MG63 (cell line): ENCODE measurements around the gene GTF2IRD1. TPM values are rescaled to one million over a fixed set of nuclear protein-coding genes. Genes with fewer than 3 reads are reported as not detected.
"Not testable (repeated sequence)": the region's sequence is repeated elsewhere in the genome, so short reads cannot be mapped to it uniquely, and the experiment has no call there.

Experiments used
- DNase-seq: peaks from one replicate; pipeline ENCODE4 v3.0.0-alpha.2; 2020
- H3K27me3 ChIP-seq: fragments of 250-450 bp; sonication (Bioruptor Pico); 2 replicates; pipeline ENCODE4 v1.5.1; 2020; ENCODE audit warnings: mild to moderate bottlenecking, moderate library complexity
- H3K36me3 ChIP-seq: fragments of 250-450 bp; sonication (Bioruptor Pico); 2 replicates; pipeline ENCODE4 v1.5.1; 2020; ENCODE audit warnings: mild to moderate bottlenecking, moderate library complexity
- H3K4me3 ChIP-seq: fragments of 250-450 bp; sonication (Bioruptor Pico); 2 replicates; pipeline ENCODE4 v1.5.1; 2020; ENCODE audit warnings: mild to moderate bottlenecking, moderate library complexity
- H3K9me3 ChIP-seq: fragments of 250-450 bp; sonication (Bioruptor Pico); 2 replicates; pipeline ENCODE4 v1.5.1; 2020; ENCODE audit warnings: mild to moderate bottlenecking, moderate library complexity
- total RNA-seq: library from RNA; depleted of rRNA; stranded (reverse); fragments of >200 nt; shearing (Covaris generic); gene quantifications from 2 replicates; pipeline ENCODE4 v1.2.3, GENCODE V29; 2014; ENCODE audit warnings: low replicate concordance

The GTF2IRD1 gene
- total RNA-seq, 1 experiment from 2014 or later = 9.9 TPM

DNA sequence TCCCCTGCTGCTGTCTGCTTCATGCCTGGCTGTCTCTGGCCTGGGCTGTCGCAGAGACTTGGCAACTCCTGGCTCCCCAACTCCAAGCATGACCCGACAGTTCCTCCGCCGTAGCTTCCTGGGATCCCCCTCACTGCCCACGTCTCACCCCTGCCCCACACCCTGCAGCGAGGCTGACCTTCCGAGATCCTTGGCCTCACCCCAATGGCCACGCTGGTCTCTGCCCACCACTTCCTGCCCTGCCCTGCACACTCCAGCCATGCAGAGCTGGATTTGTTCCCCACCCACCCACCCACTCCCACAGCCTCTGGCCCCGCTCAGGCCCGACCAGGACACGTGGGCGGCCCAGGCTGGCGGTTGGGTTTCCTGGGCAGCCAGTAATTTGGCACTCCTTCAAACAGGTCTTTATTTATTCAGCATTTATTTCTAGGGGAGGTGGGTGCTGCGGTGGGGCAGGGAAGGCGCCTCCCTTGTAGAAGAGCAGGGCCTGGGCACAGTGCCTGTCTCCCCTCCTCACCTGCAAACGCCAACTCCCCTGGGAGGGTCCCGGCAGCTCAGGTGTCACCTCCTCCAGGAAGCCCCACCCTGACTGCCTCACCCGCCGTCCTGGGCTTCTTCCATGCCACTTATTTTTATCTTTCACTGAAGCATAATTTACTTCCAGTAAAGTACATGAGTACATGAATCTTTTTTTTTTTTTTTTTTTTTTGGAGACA is 25.5 kb downstream of the GTF2IRD1 start:
- Histone ChIP-seq H3K9me3 (no peaks in the 10 kb centered on the region), H3K36me3 (no peaks in the 10 kb centered on the region; the same call in 1 of the 2 replicates), H3K27me3 (no peaks in the 10 kb centered on the region), H3K4me3 (no peak overlapping the region)
- DNase-seq = peak; percentile 91

DNA sequence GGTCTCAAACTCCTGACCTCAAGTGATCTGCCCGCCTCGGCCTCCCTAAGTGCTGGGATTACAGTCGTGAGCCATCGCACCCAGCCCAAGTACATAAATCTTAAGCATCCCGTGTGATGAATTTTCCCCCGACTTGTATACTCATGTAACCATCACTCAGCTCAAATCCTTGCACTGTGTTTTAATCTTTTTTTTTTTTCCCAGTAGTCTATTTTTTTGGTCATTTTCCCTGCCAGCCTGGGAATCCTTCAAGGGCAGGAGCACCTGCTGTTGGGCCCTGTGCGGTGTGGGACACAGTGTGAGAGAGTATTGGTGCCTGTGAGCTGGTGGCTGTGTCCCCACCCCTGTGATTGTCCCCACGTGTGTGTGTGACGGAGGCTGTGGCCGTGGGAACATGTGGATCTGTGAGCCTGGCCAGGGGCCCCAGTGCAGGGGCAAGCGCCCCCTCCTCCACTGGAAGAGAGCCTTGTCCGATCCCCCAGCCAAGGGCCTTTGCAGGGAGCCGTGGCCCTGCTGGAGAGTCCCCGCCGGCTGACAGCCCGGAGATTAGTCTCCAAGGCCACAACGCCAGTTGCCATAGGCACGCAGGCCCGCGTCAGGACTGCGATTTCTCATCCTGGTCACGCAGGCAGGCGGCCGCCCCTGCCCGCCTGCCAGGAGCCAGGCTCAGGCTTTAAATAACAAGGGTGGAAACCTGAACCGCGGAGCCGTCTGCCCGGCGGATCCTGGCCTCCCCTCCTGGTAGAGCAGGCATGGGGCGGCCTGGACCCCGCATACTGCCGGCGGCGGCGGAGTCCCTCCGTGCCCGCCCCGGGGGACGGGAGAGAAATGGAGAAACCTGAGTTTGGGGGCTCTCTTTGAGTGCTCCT is 26.5 kb downstream of the GTF2IRD1 start:
- Histone ChIP-seq H3K4me3 (peak overlapping the region; percentile 45), H3K27me3 (no peaks in the 10 kb centered on the region), H3K9me3 (no peaks in the 10 kb centered on the region), H3K36me3 (peaks cover 6% of the 10 kb centered on the region; the same call in 1 of the 2 replicates)
- peak; percentile 90 for DNase-seq

DNA sequence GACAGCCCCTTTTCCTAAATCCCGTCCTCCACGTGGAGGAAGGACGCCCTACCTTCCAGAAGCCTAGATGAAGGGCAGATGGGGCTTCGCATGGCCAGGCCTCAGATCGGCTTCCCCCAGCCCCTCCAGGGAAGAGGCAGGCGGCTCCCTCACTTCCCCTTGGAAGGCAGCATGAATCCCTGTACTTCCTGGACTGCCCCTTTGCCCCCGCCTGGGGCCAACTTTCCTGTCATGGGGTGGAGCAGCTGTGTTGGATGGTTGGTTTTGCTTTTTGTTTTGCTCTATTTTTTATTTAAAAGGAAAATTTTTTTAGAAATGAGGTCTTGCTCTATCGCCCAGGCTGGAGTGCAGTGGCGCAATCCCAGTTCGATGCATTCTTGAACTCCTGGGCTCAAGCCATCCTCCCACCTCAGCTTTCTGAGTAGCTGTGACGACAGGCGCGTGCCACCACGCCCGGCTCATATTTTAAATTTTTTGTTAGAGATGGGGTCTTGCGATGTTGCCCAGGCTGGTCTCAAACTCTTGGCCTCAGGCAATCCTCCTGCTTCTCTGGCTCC is 27.2 kb downstream of the GTF2IRD1 start:
- no peaks in the 10 kb centered on the region for H3K27me3 ChIP-seq
- H3K9me3 ChIP-seq = no peaks in the 10 kb centered on the region
- peak overlapping the region; percentile 45 for H3K4me3 ChIP-seq
- peaks cover 6% of the 10 kb centered on the region; the same call in 1 of the 2 replicates for H3K36me3 ChIP-seq
- DNase-seq = peak; percentile 70

DNA sequence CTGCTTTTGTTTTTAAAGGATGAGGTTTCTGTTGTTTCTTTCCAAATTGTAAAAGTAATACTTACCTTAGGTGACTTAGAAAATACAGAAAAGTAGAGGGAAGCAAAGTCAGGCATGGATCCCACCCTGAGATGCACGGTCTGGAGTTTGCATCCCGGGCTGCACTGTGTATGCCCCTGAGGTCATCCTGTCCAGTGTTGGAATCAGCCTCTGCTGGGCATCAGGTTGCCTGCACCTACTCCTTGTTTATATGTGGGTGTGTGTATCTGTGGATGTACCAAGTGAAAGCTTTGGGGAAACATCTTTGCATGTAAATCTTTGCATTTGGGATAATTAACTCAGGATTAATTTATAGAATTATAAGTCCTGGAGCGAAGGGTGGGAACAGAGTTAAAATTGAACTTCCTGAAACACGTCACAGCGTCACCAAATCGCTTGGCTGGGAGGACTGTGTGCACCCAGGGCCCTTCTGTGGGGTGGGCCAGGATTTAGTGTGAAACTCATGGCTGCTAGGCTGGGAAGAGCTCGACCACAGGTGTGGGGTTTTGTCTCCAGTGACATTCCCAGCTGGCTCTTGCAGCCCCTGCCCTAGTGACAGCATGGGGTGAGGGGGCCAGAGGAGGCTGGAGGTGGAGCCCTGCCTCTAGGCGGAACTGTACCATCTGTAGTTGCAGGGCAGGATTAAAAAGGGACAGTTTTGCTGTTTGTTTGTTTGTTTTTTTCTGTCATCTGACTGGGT is 27.9 kb downstream of the GTF2IRD1 start:
- H3K36me3 ChIP-seq = peaks cover 6% of the 10 kb centered on the region; the same call in 1 of the 2 replicates
- H3K27me3 ChIP-seq = no peaks in the 10 kb centered on the region
- H3K9me3 ChIP-seq = no peaks in the 10 kb centered on the region
- peak; percentile 28 for DNase-seq
- peak overlapping the region; percentile 45; the same call in 1 of the 2 replicates for H3K4me3 ChIP-seq

DNA sequence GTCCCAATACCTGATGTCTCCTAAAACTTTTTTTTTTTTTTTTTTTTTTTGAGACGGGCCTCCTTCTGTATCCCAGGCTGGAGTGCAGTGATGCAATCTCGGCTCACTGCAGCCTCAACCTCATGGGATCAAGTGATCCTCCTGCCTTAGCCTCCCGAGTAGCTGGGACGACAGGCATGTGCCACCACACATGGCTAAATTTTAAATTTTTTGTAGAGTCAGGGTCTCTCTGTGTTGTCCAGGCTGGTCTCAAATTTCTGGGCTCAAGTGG is 28.4 kb downstream of the GTF2IRD1 start:
- Histone ChIP-seq H3K4me3 (no peak overlapping the region), H3K36me3 (peaks cover 6% of the 10 kb centered on the region; the same call in 1 of the 2 replicates), H3K9me3 (no peaks in the 10 kb centered on the region), H3K27me3 (no peaks in the 10 kb centered on the region)
- no peak for DNase-seq

DNA sequence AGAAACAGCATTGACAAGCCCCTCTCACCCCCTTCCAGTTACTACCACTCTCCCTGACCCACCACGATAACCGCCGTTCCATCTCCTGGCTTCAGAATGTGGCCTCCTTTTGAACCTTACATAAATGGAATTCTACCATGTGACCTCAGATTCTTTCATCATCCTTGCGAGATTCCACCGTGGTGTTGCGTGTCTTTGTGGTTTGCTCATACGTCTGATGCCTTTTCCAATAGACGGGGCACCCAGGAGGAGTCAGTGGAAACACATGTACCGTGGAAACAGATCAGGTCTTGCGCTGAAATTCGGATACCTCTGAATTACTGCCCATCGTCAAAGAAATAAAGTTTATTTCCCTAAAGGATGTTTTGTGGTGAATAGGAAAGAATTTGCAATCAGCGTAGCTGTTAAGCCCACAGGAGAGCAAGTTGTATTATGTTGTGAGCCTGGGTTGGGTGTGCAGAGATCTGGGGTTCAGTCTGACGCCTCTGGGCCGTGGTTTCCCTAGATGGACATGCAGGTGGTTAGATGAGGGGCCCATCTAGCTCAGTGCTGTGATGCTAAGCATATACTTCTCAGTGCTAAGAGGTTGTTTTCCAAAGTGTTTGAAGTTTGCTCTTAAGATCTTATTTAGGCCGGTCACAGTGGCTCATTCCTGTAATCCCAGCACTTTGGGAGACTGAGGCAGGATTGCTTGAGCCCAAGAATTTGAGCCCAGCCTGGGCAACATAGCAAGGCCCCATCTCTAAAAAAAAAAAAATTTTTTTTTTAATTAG is 29.1 kb downstream of the GTF2IRD1 start:
- Histone ChIP-seq H3K9me3 (no peaks in the 10 kb centered on the region), H3K27me3 (no peaks in the 10 kb centered on the region), H3K36me3 (peaks cover 6% of the 10 kb centered on the region; the same call in 1 of the 2 replicates), H3K4me3 (no peak overlapping the region)
- DNase-seq = peak; percentile 29

DNA sequence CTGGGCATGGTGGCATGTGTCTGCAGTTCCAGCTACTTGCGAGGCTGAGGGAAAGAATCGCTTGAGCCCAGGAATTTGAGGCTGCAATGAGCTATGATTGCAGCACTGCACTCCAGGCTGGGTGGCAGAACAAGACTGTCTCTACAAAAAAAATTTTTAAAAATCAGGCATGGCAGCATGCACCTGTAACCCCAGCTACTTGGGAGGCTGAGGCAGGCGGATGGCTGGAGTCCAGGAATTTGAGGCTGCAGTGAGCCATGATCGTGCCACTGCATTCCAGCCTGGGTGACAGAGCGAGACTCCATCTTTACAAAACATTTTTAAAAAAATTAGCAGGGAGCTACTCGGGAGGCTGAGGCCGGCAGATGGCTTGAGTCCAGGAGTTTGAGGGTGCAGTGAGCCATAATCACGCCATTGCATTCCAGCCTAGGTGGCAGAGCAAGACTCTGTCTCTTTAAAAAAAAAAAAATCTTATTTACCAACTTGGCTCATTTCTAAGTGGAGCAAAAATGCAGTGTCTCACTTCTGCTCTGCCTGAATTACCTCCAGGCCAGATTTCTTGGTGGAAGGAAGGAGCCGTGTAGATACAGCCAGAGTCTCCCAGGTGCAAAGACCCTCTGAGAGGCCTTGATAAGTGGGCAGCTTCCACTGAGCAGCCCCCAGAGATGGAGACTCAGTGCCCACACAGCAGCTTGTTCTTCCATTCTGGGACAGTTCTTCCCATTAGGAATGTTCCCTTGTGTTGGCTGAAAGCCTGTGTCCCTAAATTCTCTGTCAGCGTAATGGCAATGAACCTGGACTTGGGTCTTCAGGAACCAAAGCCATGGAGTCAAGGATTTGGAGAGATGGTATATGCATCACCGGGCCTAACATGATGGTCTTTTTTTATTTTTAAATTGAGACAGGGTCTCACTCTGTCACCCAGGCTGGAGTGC is 30.0 kb downstream of the GTF2IRD1 start:
- DNase-seq = peak; percentile 37
- H3K4me3 ChIP-seq = no peak overlapping the region
- no peaks in the 10 kb centered on the region for H3K27me3 ChIP-seq
- peaks cover 6% of the 10 kb centered on the region; the same call in 1 of the 2 replicates for H3K36me3 ChIP-seq
- H3K9me3 ChIP-seq = no peaks in the 10 kb centered on the region

DNA sequence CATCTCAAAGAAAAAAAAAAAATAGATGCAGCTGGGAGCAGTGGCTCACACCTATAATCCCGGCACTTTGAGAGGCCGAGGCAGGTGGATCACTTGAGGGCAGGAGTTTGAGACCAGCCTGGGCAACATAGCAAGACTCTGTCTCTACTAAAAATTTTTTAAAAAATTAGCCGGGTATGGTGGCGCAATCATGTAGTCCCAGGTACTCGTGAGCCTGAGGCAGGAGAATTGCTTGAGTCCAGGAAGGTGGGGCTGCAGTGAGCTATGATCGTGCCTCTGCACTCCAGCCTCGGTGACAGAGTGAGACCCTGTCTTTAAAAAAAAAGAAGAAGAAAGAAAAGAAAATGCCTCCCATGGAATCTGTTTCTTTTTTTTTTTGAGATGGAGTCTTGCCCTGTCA is 31.9 kb downstream of the GTF2IRD1 start:
- no peak overlapping the region for H3K4me3 ChIP-seq
- no peaks in the 10 kb centered on the region for H3K27me3 ChIP-seq

DNA sequence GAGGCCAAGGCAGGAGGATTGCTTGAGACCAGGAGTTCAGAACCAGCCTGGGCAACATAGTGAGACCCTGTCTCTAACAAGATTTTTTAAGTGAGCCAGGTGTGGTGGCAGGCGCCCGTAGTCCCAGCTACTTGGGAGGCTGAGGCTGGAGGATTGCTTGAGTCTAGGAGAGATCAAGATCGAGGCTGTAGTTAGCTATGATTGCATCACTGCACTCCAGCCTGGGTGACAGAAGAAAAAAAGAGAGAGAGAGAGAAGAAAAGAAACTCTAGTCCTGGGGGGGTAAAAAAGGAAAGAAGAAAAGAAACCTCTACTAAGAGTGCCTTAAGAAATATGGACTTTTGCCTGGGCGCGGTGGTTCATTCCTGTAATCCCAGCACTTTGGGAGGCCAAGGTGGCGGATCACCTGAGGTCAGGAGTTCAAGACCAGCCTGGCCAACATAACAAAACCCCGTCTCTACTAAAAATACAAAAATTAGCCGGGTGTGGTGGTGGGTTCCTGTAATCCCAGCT is 34.9 kb downstream of the GTF2IRD1 start:
- H3K27me3 ChIP-seq = not testable (repeated sequence)
- H3K36me3 ChIP-seq = peaks cover 11% of the 10 kb centered on the region

More for the DNA sequence above, 31.9 kb downstream of the GTF2IRD1 start:
- no peaks in the 10 kb centered on the region for H3K9me3 ChIP-seq
- no peak for DNase-seq
- H3K36me3 ChIP-seq = peaks cover 6% of the 10 kb centered on the region; the same call in 1 of the 2 replicates

DNA sequence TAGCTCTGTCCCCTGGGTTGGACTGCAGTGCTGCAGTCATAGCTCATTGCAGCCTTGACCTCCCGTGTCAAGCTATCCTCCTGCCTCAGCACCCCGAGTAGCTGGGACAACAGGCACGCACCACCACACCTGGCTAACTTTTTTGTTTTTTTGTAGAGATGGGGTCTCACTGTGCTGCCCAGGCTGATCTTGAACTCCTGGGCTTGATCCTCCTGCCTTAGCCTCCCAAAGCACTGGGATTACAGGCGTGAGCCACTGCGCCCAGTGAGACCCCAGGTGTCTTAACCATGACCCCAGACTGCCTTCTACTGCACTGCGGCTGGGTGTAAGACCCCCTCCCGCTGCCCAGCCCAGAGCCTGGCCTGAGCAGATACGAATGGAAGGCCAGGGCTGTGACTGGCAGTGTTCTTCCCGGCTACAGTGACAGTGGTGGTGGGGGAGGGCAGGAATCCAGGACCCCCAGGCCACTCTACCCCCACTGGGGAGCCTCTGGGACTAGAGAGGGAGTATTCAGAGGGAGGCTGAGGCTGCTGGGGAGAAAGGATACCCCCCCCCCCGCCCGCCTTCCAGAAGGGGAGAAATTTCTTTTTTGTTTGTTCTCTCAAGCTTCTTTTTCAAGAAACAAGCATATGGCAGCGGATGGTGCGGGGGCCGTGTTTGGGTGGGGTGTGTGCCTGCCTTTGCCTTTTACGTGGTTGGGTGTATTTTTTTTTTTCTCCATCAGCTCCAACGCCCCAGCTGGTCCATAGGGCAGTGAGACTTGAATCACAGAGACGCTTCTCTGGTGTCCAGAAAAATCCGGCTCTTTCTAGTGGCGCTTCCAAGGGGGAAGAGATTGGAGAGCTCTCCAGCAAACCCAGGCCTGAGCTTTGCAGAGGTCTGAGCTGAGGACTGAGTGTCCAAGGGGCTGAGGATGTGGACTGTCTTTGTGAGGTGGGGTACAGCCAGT is 36.6 kb downstream of the GTF2IRD1 start:
- Histone ChIP-seq H3K27me3 (no peaks in the 10 kb centered on the region), H3K9me3 (no peaks in the 10 kb centered on the region), H3K36me3 (peaks cover 4% of the 10 kb centered on the region; the same call in 1 of the 2 replicates), H3K4me3 (no peak overlapping the region)
- no peak for DNase-seq

More for the DNA sequence above, 34.9 kb downstream of the GTF2IRD1 start:
- not testable (repeated sequence) for H3K4me3 ChIP-seq, H3K9me3 ChIP-seq, DNase-seq

DNA sequence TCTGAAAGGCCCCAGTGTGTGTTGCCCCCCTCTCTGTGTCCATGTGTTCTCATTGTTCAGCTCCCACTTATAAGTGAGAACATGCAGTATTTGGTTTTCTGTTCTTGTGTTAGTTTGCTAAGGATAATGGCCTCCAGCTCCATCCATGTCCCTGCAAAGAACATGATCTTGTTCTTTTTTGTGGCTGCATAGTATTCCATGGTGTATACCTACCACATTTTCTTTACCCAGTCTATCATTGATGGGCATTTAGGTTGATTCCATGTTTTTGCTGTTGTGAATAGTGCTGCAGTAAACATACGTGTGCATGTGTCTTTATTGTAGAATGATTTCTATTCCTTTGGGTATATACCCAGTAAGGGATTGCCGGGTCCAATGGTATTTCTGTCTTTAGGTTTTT is 37.8 kb downstream of the GTF2IRD1 start:
- not testable (repeated sequence) for H3K9me3 ChIP-seq, H3K4me3 ChIP-seq, DNase-seq, H3K36me3 ChIP-seq, H3K27me3 ChIP-seq

DNA sequence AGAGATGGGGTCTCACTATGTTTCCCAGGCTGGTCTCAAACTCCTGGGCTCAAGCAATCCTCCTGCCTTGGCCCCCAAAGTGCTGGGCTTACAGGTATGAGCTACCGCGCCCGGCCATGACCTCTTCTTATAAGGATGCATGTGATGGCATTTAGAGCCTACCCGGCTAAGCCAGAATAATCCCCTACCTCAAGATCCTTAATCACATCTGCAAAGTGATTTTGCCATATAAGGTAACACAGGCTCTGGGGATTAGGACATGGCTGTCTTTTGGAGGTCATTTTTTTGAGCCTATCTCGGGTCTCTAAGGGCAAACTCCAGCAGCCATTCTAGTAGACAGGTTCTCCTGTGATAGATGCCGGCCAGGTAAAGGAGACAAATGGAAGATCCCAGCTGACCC is 39.6 kb downstream of the GTF2IRD1 start:
- Histone ChIP-seq H3K36me3 (peaks cover 4% of the 10 kb centered on the region; the same call in 1 of the 2 replicates), H3K27me3 (no peaks in the 10 kb centered on the region), H3K9me3 (no peaks in the 10 kb centered on the region), H3K4me3 (no peak overlapping the region)
- no peak for DNase-seq

DNA sequence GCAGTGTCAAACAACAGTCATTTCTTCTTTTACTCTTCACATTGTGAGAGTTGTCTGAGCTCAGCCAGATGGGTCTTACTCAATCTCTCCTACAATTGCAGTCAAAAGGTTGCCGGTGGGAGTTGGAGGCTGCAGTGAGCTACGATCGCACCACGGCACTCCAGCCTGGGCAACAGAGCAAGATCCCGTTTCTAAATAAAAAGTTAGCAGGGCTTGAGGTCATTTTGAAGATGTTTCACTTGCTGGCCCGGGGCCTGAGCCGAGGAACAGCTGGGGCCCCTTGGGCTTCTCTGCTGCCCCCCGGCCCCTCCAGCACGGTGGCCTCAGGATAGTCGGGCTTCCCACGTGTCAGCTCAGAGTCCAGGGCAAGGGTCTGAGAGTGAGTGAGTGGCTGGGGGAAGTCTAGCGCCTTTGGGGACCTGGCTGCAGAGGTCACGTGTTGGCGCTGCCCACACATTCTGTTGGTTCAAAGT is 40.4 kb downstream of the GTF2IRD1 start:
- H3K36me3 ChIP-seq = peaks cover 4% of the 10 kb centered on the region; the same call in 1 of the 2 replicates
- no peak overlapping the region for H3K4me3 ChIP-seq
- no peaks in the 10 kb centered on the region for H3K9me3 ChIP-seq
- no peaks in the 10 kb centered on the region for H3K27me3 ChIP-seq
- DNase-seq = no peak
